NCI-H1930 (cell line): ENCODE data around the gene NLRP8.
"Not testable (repeated sequence)": the region's sequence is repeated elsewhere in the genome, so short reads cannot be mapped to it uniquely, and the experiment has no call there.

Source experiments
- DNase-seq, 2 experiments: peaks; one replicate each; lab custom pipeline; 2025; lab: John Stamatoyannopoulos, UW

The NLRP8 gene

DNA sequence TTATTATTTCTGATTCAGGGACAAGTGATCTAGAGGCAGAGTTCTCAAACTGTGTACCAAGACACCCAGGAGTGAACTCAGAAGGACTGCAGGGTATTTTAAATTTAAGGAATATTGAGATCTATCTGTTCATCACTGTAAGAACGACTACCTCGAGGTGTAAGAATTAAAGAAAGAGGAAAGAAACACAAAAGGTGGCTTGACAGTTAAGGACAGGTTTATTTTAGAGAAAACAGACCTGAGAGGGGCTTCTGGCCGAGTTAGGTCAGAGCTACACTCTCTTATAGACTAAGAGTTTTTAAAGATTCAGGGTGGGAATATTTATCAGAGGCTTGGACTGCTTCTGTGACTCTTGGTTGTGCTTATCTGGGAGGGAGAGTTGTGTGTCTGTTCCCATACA, 26.4 kb downstream of the NLRP8 start:
- no peak for DNase-seq

- DNase-seq: no peak
These were observed 32.8 kb downstream of the NLRP8 start for GRCh38 chr19:55980415-55980814.

DNA sequence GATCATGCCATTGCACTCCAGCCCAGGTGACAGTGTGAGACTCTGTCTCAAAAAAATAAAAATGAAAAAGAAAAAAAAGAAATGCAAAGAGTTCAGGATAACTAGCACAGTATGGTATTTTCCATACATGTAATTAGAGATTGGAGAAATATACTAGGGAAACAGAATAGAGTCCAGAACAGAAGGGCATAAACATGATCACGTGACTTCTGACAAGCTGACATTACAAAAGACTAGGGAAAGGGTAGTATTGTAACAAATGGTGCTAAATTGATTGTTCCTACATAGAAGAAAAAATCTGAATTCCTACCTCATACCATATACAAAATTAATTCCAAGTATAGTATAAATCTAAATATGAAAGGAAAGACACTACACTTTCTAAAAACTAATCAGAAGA, 37.6 kb downstream of the NLRP8 start:
- no peak for DNase-seq

- DNase-seq: no peak
These were observed 38.9 kb downstream of the NLRP8 start, which contains the start of gene NLRP5 for GRCh38 chr19:55986487-55986886. Gene NLRP5, plus strand, starts transcription at chr19:55986775.

- DNase-seq: no peak
These were observed 43.2 kb downstream of the NLRP8 start for GRCh38 chr19:55990831-55991230.

DNA sequence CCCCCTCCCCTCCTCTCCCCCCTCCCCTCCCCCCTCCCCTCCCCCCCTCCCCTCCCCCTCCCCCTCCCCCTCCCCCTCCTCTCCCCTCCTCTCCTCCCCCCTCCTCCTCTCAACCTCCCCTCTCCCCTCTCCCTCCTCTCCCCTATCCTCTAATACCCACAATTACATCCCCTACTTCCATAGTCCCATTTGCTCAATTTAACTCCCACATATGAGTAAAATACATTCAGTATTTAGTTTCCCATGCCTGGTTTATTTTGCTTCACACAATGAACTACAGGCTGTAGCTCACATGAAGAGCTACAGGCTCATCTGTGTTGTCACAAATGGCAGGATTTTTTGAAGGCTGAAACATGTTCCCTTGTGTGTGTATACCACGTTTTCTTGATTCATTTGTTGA, 45.9 kb downstream of the NLRP8 start:
- DNase-seq: no peak

- no peak for DNase-seq
These were observed 67.1 kb downstream of the NLRP8 start for GRCh38 chr19:56014765-56015164.

- DNase-seq: no peak
These were observed 68.1 kb downstream of the NLRP8 start for GRCh38 chr19:56015756-56016155.

GRCh38 chr19:56019325-56019724, 71.7 kb downstream of the NLRP8 start:
- not testable (repeated sequence) for DNase-seq

DNA sequence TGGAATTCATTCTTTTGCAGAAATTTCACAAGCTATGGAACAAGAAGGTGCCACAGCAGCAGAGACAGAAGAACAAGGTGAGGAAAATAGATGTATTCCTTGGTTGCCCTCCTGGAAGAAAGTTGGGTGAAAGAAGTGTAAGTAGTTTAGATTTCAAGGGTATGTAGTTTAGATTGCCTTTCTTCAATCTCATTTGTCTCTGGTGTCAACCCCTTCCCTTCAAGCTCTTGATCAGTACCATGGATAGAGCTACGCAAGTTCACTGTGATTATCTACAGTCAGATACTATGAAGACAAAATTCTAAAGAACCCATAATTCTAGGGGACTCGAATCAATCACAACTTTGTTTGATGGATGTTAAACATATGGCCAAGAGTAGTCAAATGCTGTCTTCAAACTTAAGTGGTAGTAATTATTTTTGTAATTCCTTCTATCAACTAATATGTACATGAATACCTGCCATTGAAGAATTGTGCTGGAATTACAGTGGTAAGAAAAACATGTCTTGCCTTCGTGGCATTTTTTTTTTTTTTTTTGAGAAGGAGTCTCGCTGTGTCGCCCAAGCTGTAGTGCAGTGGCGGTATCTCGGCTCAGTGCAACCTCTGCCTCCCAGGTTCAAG, 72.8 kb downstream of the NLRP8 start:
- DNase-seq: not testable (repeated sequence)

GRCh38 chr19:56026769-56027168, 79.1 kb downstream of the NLRP8 start:
- no peak for DNase-seq
